ENCODE results near the gene AKT1. TPM values are rescaled to one million over a fixed set of nuclear protein-coding genes. Genes with fewer than 3 reads are reported as not detected.

Gene AKT1
- total RNA-seq, 1 donor: 188 TPM

DNA sequence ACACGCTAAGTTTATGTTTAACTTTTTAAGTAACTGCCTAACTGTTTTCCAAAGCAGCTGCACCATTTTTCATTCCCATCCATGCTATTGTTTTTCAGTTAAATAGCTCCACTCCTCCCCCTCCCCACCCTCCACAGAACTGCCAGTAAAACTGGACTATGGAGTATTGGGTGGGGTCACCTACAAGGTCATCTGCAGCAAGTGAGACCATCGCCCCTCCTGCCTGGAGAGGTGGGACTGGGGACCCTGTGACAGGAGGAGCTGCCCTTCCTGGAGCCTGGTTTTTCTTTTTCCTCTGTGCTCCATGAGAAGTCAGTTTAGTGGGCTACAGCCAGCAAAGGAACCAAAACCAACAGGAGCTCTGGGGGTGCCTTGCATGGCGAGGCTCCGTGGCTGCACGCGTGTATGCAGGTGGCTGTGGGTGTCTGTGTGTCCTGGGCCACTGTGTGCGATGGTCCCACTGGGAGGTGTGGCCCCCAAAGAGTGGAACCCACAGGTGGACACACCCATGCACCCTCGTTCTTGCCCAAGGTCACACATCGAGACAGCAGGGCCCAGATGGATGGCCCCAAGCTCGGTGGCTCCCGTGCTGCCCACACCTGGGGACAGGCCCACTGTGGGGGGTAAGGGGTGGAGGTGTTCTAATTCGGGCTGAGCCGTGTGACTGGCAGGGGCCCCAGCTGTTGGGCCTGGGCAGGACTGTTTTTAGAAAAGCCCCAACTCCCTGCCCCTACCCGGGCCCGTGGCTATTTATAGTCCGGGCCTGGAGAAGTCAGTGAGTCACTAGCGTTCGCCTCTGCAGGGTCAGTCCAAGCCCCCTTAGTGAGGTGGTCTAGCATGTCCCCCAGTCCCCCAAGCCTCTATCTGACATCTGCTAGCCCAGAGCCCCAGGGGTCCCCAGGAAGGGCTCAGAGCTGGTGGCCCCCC is 73.8 kb downstream of the AKT1 start:
- Histone ChIP-seq H3K27ac (ENCODE audit: low read depth, low read length) (no peak overlapping the region), H3K79me2 (ENCODE audit: insufficient read depth, low read length) (no peaks in the 10 kb centered on the region), H3K27me3 (ENCODE audit: insufficient read depth, low read length) (no peaks in the 10 kb centered on the region), H3K4me1 (ENCODE audit: insufficient read depth, low read length) (peaks cover 17% of the 10 kb centered on the region), H4K20me1 (ENCODE audit: insufficient read depth, low read length) (peaks cover 28% of the 10 kb centered on the region), H3K4me3 (ENCODE audit: insufficient read depth, low read length) (no peak overlapping the region), H2AFZ (ENCODE audit: low read length) (no peak overlapping the region), H3K36me3 (ENCODE audit: insufficient read depth, low read length) (peaks cover 10% of the 10 kb centered on the region), H3K4me2 (ENCODE audit: insufficient read depth, low read length) (no peak overlapping the region), H3K9me3 (ENCODE audit: low read depth, low read length) (no peaks in the 10 kb centered on the region)
- DNase-seq (ENCODE audit: insufficient read length, low spot score, missing footprints): peak; percentile 100
- TF ChIP-seq, protein P1, sequence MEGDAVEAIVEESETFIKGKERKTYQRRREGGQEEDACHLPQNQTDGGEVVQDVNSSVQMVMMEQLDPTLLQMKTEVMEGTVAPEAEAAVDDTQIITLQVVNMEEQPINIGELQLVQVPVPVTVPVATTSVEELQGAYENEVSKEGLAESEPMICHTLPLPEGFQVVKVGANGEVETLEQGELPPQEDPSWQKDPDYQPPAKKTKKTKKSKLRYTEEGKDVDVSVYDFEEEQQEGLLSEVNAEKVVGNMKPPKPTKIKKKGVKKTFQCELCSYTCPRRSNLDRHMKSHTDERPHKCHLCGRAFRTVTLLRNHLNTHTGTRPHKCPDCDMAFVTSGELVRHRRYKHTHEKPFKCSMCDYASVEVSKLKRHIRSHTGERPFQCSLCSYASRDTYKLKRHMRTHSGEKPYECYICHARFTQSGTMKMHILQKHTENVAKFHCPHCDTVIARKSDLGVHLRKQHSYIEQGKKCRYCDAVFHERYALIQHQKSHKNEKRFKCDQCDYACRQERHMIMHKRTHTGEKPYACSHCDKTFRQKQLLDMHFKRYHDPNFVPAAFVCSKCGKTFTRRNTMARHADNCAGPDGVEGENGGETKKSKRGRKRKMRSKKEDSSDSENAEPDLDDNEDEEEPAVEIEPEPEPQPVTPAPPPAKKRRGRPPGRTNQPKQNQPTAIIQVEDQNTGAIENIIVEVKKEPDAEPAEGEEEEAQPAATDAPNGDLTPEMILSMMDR (IDR thresholded peaks at IDR 0.05; ENCODE audit: extremely low read depth, low read depth, low read length): no peak

Other genes starting within 250 kb of the AKT1 start
- gene C14orf180, start 216.0 kb downstream of the AKT1 start, total RNA-seq: not detected in 2 replicates
- not detected in 2 replicates for gene TMEM179, start 191.0 kb downstream of the AKT1 start, total RNA-seq
- 46.6 and 49.2 TPM in 2 replicates for gene INF2, start 106.1 kb downstream of the AKT1 start, total RNA-seq
- 2.1 and 4.3 TPM in 2 replicates for gene ADSS1, start 71.5 kb downstream of the AKT1 start, total RNA-seq
- 57.2 and 62.2 TPM in 2 replicates for gene SIVA1, start 42.6 kb downstream of the AKT1 start, total RNA-seq
- gene ZBTB42, start 5.4 kb upstream of the AKT1 start, total RNA-seq: 2.9 TPM in 2 replicates
- gene CEP170B, start 69.5 kb upstream of the AKT1 start, total RNA-seq: 17.1 and 21.0 TPM in 2 replicates
- not detected in 2 replicates for gene PLD4, start 129.1 kb upstream of the AKT1 start, total RNA-seq
- 30.8 and 31.8 TPM in 2 replicates for gene AHNAK2, start 182.6 kb upstream of the AKT1 start, total RNA-seq
- 11.5 and 12.3 TPM in 2 replicates for gene CLBA1, start 190.0 kb upstream of the AKT1 start, total RNA-seq
- gene CDCA4, start 225.3 kb upstream of the AKT1 start, total RNA-seq: 13.3 and 13.8 TPM in 2 replicates

Data from osteoblast (primary cell).